ENCODE results near the gene NKX1-1.

Gene NKX1-1

DNA sequence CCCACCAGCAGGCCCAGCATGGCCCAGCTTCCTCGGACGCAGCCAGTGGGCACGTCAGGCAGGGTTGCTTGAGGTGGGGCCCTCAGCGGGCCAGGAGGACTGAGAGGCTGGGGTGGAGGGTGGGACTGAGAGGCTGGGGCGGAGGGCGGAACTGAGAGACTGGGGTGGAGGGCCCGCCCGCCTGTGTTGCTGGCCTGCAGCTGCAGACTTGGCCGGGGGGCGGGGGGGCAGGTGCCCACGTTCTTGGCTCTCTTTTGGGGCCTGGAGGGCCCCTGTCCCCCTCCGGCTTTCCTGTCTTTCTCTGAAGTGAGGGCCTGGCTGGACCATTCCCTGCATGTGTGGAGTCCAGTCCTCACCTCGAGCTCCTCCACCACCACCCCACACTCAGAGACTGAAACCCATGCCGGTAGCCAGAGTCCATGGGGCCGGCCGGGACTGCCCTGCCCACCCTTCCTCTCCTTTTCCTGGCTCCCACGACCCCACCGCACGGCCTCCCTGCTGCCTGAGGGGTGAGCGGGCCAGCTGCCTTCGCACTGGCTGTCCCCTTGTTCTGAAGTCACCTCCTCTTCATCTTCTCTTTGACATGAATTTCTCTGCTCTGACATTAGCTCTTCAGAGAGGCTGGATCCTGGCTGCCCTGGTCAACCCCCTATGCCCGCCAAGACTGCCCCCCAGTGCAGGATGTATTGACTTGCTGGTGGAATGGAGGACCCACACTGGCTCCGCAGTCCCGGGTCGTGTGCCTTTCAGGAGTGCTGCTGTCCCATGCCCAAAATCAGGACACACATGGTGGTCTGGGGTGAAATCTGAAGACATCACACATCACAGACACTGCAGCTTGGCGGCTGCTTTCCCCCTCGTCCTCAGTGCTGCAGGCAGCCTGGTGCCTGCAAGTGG is 10.1 kb upstream of the NKX1-1 start:
- DNase-seq = no peak

DNA sequence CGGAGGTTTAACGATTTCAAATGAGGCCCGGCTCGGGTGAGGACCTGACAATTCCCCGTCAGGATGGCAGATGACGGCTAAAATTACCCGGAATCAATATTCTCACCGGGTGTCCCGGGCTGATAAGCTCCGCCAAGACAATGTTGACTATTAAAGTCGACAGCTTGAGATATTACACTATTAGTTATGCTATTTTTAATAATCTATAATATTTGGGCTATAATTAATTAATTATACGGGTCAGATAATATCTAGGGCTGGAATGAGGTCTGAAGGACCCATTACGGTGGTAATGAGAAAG is 9.4 kb upstream of the NKX1-1 start:
- no peak for DNase-seq

- no peak for DNase-seq
Observed at GRCh38 chr4:1414831-1415680, 8.8 kb upstream of the NKX1-1 start.

- DNase-seq = no peak
Observed at GRCh38 chr4:1413687-1414479, 7.6 kb upstream of the NKX1-1 start.

- no peak for DNase-seq
Observed at GRCh38 chr4:1413204-1413663, 7.0 kb upstream of the NKX1-1 start.

- DNase-seq = no peak
Observed at GRCh38 chr4:1412376-1413203, 6.3 kb upstream of the NKX1-1 start.

DNA sequence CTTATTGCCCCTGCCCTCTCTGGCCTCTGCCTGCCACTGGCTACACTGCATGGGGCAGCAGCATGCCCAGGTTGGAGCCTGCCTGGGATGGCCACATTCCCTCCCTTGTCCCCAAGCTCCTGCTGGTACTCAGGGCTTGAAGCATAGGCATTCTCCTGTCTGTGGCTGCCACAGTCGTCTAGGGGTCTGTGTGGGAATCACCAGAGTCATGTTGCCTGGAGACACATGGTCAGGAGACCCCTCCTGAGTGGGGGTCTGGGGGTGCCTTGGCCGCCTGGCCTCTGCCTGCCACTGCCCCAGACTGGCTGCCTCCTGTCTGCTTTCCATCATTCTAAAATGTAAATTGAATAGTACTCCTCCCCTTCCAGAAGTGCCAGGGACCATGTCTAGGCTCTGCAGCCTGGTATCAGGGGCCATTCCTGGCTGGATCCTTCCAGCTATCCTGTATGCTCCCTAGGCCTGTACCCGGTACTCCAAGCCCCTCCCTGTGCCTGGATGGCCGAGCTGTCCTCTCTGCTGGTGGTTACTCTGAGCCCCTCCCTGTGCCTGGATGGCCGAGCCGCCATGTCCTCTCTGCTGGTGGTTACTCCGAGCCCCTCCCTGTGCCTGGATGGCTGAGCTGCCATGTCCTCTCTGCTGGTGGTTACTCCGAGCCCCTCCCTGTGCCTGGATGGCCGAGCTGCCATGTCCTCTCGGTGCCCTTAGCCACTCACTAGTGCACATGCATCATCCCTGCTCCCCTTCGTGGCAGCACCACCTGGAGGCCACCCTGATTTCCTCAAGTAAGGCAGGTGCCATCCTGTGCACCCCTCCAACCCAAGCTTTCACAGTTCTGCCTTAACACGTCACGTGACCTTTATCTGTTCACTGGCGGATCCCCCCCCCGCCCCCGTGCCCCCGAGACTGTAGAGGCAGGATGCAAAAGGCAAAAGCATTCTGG is 5.5 kb upstream of the NKX1-1 start:
- no peak for DNase-seq

DNA sequence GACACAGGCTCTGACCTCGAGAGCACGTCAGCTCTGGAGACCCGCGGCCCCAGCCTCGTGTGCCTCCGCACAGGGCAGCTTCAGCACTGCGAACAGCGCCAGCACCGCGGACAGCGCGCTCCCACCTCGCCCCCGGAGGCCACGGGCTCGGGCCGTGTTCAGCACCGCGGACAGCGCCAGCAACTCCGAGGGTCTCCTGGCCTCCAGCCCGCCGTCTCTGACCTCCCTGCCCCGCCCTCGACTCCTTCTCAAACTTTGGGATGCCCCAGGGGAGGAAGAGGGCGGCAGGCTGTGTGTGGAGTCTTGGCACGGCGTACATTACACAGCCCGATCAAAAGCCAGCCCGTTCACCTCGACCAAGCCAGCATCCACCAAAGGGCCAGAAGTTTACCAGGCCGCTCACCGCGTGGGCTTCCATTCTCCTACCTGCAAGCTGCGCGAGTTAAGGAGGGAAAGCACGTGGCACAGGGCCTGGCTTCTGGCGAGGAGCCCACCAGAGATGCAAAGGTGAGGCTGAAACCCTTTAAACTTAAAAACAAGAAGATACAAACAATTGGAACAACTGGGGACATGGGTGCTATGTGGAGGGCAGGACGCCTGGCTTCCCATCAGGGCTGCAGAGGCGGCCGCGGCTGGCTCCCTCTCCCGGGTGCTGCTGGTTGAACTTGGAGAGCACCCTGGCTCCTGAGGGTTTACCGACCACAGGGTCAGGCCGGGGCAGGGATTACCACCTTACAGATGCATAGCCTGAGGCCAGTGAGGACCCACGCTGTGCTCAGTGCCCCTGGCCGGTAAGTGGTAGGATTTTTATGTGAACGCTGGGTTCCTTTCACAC is 4.5 kb upstream of the NKX1-1 start:
- no peak for DNase-seq

DNA sequence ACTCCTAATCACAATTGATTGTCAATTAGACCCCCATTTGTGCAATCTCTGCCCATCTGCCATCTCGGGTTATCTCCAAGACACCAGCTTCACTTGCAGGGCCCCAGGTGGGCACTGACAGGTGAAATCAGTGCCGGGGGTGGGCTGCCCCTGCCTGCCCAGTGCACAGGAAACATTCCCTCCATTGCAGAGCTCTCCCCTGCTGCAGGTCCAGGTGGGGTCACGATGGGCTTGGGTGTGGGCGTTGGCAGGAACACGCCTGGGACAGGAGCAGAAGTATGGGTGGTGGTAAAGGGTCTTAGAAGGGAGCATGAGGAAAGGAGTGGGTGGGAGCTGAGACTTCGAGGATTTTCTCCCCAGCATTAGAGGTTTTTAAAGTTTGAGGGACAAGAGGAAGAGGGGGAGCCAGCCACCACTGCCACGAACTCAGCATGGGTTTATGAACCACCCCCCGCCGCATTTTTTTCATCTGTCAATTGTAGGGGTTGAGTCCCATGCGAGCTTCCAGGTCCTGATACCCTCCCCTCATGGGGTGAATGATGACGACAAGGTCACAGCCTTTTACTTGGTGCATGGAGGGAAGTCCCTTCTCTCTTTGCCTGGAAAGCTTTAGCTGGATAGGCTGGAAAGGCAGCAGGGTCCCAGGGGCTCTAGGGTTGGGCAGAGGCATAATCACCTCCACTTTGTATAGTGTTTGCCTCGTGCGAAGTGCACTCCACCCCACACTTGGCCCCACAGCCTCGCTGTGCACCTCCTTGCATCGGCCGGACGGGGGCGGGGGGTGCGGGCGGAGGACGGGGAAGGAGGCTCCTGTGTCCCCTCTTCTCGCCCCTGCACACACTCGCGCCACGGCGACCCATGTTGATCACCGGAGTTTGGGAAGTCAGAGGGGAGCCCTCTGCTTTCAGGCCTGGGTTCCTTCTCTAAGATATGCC is 3.5 kb upstream of the NKX1-1 start:
- DNase-seq = no peak

DNA sequence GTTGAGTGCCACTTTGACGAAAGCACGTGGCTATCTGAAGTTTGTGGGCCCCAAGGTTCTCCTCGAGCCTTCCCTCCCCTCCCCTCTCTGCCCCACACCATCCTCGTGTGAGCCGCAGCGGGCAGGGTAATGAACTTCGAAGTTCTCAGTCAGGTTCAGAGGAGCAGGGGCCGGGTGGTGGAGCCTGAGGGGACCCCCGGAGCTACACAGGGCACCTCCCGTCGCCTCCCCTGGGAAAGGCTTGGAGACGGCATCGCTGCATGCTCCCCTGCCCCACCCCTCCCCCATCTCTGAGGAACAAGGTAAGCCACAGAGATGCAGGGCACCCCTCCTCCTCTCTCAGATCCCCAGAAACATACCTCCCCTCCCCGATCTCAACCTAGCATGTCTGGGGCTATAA is 2.8 kb upstream of the NKX1-1 start:
- no peak for DNase-seq

GRCh38 chr4:1408418-1408817 is 2.2 kb upstream of the NKX1-1 start:
- DNase-seq = no peak

- no peak for DNase-seq
Observed at GRCh38 chr4:1407657-1408333, 1.6 kb upstream of the NKX1-1 start.

- DNase-seq = no peak
Observed at GRCh38 chr4:1406981-1407656, 877 bp upstream of the NKX1-1 start.

- DNase-seq = no peak
Observed at GRCh38 chr4:1405636-1406393, 427 bp downstream of the NKX1-1 start.

DNA sequence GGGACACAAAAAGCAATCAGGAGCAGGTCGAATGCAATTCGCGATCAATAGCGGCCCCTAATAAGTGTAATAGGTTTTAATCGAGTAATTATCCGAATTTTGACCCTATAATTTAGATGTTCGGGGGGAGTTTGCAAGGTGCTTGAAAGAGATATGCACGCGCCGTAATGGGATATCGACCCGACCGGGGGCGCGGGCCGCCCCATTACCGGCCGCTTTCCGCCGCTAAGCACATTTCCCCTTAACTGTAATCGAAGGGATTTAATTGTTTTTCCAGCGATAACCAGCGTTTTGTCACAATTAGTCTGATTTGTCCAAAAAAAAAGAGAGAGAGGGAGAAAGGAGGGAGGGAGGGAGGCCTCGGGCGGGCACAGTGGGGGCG is 997 bp downstream of the NKX1-1 start:
- no peak for DNase-seq

DNA sequence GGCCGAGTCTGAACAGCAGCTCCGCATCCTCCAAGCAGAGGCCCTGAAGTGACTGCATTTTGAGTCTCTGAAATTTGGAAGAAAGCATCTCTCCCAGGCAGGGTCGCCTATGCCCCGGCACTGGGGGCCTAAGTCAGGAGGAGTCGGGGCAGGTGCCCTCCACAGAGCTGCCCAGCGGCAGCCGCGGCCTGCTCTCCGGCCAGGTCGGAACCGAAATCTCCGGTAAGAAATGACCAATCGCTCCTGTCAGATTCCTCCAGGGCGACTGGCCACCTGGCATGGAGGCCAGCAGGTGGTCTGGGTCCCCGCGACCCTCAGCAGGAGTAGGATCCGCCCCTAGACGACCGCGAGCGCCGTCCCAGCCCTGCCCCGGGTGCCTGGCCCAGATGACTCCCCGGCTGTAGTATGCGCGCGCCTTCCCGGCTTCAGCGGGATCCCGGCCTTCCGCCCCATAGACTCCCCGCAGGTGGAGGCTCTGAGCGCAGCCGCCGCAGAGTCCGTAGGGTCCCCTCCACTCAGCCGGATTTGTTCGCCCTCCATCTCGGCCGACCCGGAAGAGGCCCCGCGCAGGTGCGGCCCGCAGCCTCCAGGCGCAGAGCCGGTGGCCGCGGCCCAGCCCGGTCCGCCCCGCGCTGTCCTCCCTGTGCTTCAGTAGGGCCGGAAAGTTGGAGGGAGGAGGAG is 1.5 kb downstream of the NKX1-1 start:
- DNase-seq = no peak

Measured in activated gamma-delta T cell (primary cell).